Urothelium cell line (cell line): ENCODE measurements around the gene AASDHPPT.
A peak's percentile ranks its signal among the peaks of the same experiment; 100 is the strongest.

Experiments
- DNase-seq: peaks from one replicate; pipeline ENCODE4 v3.0.0; 2011; ENCODE audit warnings: low spot score, mixed read lengths
- FAIRE-seq: peaks from 2 replicates; lab custom pipeline; 2011; peaks lifted over from hg19 to GRCh38; lab: Jason Lieb, UNC

Gene AASDHPPT

GRCh38 chr11:106082096-106082495 is 4.6 kb downstream of the AASDHPPT start:
- DNase-seq = no peak
- FAIRE-seq = no peak

GRCh38 chr11:106086135-106086534 is 8.7 kb downstream of the AASDHPPT start:
- FAIRE-seq (no peak), DNase-seq (no peak)

- DNase-seq (no peak), FAIRE-seq (no peak)
These were observed 9.4 kb downstream of the AASDHPPT start for GRCh38 chr11:106086850-106087249.

- FAIRE-seq (no peak), DNase-seq (peak; percentile 10)
These were observed 10.5 kb downstream of the AASDHPPT start for GRCh38 chr11:106087815-106088435.

GRCh38 chr11:106088896-106089295 is 11.4 kb downstream of the AASDHPPT start:
- FAIRE-seq = no peak
- DNase-seq = no peak

GRCh38 chr11:106091480-106092123 is 14.1 kb downstream of the AASDHPPT start:
- DNase-seq = no peak
- FAIRE-seq = no peak

- no peak for FAIRE-seq
- DNase-seq = no peak
These were observed 15.0 kb downstream of the AASDHPPT start for GRCh38 chr11:106092446-106092845.

GRCh38 chr11:106098893-106099553 is 21.6 kb downstream of the AASDHPPT start:
- DNase-seq = no peak
- no peak for FAIRE-seq

- FAIRE-seq (no peak), DNase-seq (no peak)
These were observed 23.9 kb downstream of the AASDHPPT start for GRCh38 chr11:106101370-106101769.

- no peak for FAIRE-seq
- DNase-seq = no peak
These were observed 24.4 kb downstream of the AASDHPPT start for GRCh38 chr11:106101819-106102218.

GRCh38 chr11:106105986-106106385 is 28.5 kb downstream of the AASDHPPT start:
- DNase-seq = no peak
- no peak for FAIRE-seq

- DNase-seq (peak; percentile 7), FAIRE-seq (no peak)
These were observed 44.3 kb downstream of the AASDHPPT start for GRCh38 chr11:106121570-106122320.

GRCh38 chr11:106127604-106128003 is 50.1 kb downstream of the AASDHPPT start:
- no peak for FAIRE-seq

GRCh38 chr11:106128740-106129139 is 51.3 kb downstream of the AASDHPPT start:
- FAIRE-seq (no peak), DNase-seq (no peak)

More at GRCh38 chr11:106127604-106128003, 50.1 kb downstream of the AASDHPPT start:
- no peak for DNase-seq

- DNase-seq = no peak
These were observed 54.5 kb downstream of the AASDHPPT start for GRCh38 chr11:106131998-106132397.

GRCh38 chr11:106132582-106133354 is 55.3 kb downstream of the AASDHPPT start:
- FAIRE-seq (no peak), DNase-seq (no peak)

More at GRCh38 chr11:106131998-106132397, 54.5 kb downstream of the AASDHPPT start:
- no peak for FAIRE-seq

- no peak for FAIRE-seq
- no peak for DNase-seq
These were observed 56.1 kb downstream of the AASDHPPT start for GRCh38 chr11:106133529-106133928.

- no peak for FAIRE-seq
- DNase-seq = peak; percentile 21
These were observed 59.6 kb downstream of the AASDHPPT start for GRCh38 chr11:106137061-106137460.

- no peak for DNase-seq
- FAIRE-seq = no peak
These were observed 60.3 kb downstream of the AASDHPPT start for GRCh38 chr11:106137758-106138157.
